ENCODE results near the gene KY.

The KY gene

DNA sequence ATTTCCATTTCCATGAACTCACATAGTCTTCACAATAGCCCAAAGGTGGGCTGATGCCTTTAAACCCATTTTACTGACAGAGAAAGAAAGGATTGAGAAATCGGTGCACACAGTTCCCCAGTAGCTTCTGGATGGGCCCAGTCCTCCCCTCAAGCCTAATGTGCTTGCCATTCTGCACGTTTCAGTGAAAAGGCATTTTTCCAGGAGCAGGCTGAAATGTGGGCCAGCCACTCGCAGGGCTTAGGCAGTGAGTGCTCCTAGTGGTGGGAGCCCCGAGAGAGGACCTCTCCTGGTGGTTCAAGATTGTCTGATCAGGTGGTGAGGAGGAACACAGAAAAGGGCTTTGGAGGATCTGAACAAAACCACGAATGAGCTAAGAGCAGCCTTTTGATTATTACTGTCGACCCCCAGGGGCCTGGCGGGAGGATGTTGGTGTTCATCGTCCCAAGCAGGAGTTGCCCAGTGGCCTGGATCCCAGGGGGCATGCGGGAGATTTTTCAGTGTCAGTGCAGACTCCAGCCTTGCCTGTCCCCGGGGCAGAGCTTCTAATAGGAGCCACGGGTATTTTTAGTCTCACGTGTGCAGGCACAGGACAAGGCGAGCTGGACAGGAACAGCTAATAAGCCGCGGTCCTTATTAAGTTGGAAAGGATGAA is 8.7 kb upstream of the KY start:
- TF ChIP-seq TAF1 (IDR thresholded peaks at IDR 0.05; ENCODE audit: low read depth) (no peak), EP300 (IDR thresholded peaks at IDR 0.05; ENCODE audit: borderline replicate concordance) (no peak), TEAD4 (IDR thresholded peaks at IDR 0.05) (no peak)
- TF ChIP-seq, protein P1, sequence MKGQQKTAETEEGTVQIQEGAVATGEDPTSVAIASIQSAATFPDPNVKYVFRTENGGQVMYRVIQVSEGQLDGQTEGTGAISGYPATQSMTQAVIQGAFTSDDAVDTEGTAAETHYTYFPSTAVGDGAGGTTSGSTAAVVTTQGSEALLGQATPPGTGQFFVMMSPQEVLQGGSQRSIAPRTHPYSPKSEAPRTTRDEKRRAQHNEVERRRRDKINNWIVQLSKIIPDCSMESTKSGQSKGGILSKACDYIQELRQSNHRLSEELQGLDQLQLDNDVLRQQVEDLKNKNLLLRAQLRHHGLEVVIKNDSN (IDR thresholded peaks at IDR 0.05), result no peak

DNA sequence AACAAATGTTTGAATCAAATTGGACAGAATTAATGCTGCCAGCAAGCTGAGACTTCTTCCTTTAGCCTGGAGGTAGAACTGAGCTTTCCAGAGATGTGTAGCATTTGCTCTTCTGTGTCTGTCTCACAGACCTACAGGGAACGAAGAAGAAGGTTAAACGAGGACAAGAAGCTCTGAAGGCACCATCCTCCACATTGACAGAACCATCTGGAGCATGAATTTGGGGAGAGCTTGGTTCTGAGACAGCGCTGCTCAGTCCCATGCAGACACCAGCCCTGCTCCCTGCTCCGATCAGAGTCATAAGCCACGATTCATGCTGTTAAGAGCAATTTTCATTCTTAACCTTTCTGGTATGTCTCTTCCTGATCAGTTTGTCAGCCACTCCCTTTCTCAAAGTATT is 7.7 kb upstream of the KY start:
- TF ChIP-seq TCF12 (IDR thresholded peaks at IDR 0.05; ENCODE audit: low read depth), result no peak
- no peak for TF ChIP-seq TAF1 (IDR thresholded peaks at IDR 0.05; ENCODE audit: low read depth)
- no peak for TF ChIP-seq EGR1 (IDR thresholded peaks at IDR 0.05)
- no peak for TF ChIP-seq CEBPB (IDR thresholded peaks at IDR 0.05)
- TF ChIP-seq YY1 (IDR thresholded peaks at IDR 0.05; ENCODE audit: low read depth), result no peak
- no peak for TF ChIP-seq RAD21 (IDR thresholded peaks at IDR 0.05; ENCODE audit: low read depth)
- TF ChIP-seq, protein P1 (IDR thresholded peaks at IDR 0.05), result no peak

DNA sequence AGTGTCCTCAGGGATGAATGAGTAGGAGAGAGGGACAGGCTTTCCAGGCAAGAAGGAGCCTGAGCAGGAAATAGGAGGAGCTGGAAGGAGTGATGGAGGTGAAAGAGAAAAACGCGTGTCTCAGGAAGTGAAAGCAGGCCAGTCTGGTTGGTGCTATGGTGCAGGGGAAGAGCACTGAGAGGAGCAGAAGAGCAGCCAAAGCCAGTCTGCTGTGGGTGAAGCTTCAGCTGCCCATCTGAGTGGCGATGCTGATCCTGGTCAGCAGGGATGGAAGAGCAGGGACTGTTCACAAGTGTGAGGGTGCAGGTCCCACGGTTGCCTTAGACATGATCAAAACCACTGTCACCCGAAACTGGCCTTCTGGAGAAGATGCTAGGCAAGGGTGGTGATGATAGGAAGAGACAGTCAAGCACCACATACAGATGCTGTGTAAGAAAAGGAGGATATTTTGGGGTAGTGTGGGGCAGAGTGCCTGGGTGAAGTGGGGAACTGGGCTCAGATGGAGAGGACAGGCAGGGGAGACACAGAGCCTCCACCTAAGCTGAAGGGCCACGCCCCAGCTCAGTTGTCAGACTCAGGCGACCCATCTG is 5.5 kb upstream of the KY start:
- no peak for TF ChIP-seq FOXM1 (IDR thresholded peaks at IDR 0.05; ENCODE audit: borderline replicate concordance, low read depth)
- no peak for TF ChIP-seq YY1 (IDR thresholded peaks at IDR 0.05; ENCODE audit: low read depth)
- no peak for TF ChIP-seq TCF12 (IDR thresholded peaks at IDR 0.05; ENCODE audit: low read depth)

DNA sequence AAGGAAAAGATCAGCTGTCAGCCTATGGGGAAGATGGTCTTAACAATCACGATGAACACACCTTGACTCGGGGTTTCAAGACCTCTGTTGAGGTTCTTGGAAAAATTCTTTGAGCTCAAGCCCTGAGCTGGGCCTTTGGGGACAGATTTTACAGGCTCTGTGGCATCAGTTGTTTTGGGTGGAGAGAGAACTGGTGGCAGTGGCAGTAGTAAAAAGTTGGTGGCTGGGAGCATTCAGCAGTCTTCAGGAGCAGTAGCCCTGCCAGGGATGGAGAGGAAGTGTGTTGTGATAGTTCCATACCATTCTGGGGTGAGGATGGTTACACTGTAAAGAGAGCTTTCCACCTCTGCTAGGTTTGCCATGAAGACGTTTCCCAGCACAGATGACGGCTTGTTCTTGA is 4.9 kb upstream of the KY start:
- TF ChIP-seq, protein P1 (IDR thresholded peaks at IDR 0.05), result no peak
- TF ChIP-seq FOXM1 (IDR thresholded peaks at IDR 0.05; ENCODE audit: borderline replicate concordance, low read depth) (no peak), TEAD4 (IDR thresholded peaks at IDR 0.05) (no peak), CREB1 (IDR thresholded peaks at IDR 0.05; ENCODE audit: low read depth) (no peak), CEBPB (IDR thresholded peaks at IDR 0.05) (no peak), RAD21 (IDR thresholded peaks at IDR 0.05; ENCODE audit: low read depth) (no peak)
- TF ChIP-seq, protein P2, sequence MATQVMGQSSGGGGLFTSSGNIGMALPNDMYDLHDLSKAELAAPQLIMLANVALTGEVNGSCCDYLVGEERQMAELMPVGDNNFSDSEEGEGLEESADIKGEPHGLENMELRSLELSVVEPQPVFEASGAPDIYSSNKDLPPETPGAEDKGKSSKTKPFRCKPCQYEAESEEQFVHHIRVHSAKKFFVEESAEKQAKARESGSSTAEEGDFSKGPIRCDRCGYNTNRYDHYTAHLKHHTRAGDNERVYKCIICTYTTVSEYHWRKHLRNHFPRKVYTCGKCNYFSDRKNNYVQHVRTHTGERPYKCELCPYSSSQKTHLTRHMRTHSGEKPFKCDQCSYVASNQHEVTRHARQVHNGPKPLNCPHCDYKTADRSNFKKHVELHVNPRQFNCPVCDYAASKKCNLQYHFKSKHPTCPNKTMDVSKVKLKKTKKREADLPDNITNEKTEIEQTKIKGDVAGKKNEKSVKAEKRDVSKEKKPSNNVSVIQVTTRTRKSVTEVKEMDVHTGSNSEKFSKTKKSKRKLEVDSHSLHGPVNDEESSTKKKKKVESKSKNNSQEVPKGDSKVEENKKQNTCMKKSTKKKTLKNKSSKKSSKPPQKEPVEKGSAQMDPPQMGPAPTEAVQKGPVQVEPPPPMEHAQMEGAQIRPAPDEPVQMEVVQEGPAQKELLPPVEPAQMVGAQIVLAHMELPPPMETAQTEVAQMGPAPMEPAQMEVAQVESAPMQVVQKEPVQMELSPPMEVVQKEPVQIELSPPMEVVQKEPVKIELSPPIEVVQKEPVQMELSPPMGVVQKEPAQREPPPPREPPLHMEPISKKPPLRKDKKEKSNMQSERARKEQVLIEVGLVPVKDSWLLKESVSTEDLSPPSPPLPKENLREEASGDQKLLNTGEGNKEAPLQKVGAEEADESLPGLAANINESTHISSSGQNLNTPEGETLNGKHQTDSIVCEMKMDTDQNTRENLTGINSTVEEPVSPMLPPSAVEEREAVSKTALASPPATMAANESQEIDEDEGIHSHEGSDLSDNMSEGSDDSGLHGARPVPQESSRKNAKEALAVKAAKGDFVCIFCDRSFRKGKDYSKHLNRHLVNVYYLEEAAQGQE (IDR thresholded peaks at IDR 0.05; ENCODE audit: low read depth), result no peak

DNA sequence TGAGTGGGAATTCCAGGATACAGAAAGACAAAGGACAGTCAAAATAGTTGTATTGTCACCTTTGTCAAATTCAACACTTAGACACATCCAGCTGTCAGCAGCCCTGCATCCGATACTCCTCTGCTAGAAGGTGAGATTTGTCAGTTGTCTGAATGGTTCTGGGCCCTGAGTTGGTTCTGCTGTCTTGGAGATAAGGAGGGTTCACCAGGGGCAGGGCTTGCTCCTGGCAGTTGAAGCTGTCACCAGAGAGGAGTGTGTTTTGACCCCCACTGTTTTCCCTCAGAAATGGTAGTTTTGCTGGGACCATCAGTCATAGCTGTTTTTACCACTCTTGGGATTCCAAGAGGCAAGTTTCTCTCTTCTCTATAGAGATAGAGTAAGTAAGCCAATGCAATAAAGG is 3.2 kb upstream of the KY start:
- no peak for TF ChIP-seq EGR1 (IDR thresholded peaks at IDR 0.05)
- TF ChIP-seq, protein P2 (IDR thresholded peaks at IDR 0.05; ENCODE audit: low read depth), result no peak
- no peak for TF ChIP-seq FOXM1 (IDR thresholded peaks at IDR 0.05; ENCODE audit: borderline replicate concordance, low read depth)
- TF ChIP-seq YY1 (IDR thresholded peaks at IDR 0.05; ENCODE audit: low read depth), result no peak
- TF ChIP-seq CEBPB (IDR thresholded peaks at IDR 0.05), result no peak
- no peak for TF ChIP-seq TAF1 (IDR thresholded peaks at IDR 0.05; ENCODE audit: low read depth)
- no peak for TF ChIP-seq EP300 (IDR thresholded peaks at IDR 0.05; ENCODE audit: borderline replicate concordance)
- TF ChIP-seq, protein P3, sequence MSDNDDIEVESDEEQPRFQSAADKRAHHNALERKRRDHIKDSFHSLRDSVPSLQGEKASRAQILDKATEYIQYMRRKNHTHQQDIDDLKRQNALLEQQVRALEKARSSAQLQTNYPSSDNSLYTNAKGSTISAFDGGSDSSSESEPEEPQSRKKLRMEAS (IDR thresholded peaks at IDR 0.05), result no peak
- TF ChIP-seq CREB1 (IDR thresholded peaks at IDR 0.05; ENCODE audit: low read depth), result no peak
- no peak for TF ChIP-seq ZBTB7A (IDR thresholded peaks at IDR 0.05; ENCODE audit: low read depth)

DNA sequence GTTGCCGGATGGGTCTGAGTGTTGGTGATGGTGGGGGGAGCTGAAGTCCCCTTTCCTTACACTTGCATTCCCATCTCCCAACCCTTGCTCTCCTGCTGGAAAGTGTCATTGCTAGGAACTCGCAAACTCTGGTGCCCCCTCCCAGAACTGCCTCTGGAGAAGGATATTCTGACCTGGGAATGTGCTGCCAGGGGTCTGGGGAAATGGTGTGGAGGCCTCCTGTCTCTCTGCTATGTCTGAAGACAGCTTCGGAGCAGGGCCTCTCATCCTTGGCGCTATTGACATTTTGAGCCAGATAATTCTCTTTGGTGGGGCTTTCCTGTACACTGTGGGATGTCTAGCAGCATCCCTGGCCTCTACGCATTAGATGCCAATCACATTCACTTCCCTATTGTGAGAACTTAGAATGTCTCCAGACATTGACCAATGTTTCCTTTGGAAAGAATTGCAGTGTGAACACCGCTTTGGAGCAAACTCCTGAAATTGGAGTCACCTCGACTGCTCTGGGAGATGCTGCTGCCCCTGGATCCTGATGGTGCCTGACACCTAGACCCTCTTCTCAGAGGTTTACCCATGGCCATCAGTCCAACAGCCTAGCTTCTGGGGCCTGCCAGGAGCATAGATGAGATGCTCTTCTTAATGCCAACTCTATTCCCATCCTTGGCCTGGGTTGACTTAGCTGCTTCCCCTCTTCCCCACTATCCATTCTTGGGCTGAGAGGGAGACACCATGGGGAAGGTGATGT is 2.2 kb upstream of the KY start:
- TF ChIP-seq RAD21 (IDR thresholded peaks at IDR 0.05; ENCODE audit: low read depth), result no peak
- TF ChIP-seq, protein P2 (IDR thresholded peaks at IDR 0.05; ENCODE audit: low read depth), result no peak
- no peak for TF ChIP-seq TCF12 (IDR thresholded peaks at IDR 0.05; ENCODE audit: low read depth)
- no peak for TF ChIP-seq EGR1 (IDR thresholded peaks at IDR 0.05)
- no peak for TF ChIP-seq TEAD4 (IDR thresholded peaks at IDR 0.05)
- TF ChIP-seq ZBTB7A (IDR thresholded peaks at IDR 0.05; ENCODE audit: low read depth), result no peak
- TF ChIP-seq, protein P1 (IDR thresholded peaks at IDR 0.05), result no peak
- no peak for TF ChIP-seq CREB1 (IDR thresholded peaks at IDR 0.05; ENCODE audit: low read depth)
- no peak for TF ChIP-seq FOXM1 (IDR thresholded peaks at IDR 0.05; ENCODE audit: borderline replicate concordance, low read depth)
- no peak for TF ChIP-seq CEBPB (IDR thresholded peaks at IDR 0.05)
- TF ChIP-seq YY1 (IDR thresholded peaks at IDR 0.05; ENCODE audit: low read depth), result no peak
- TF ChIP-seq, protein P3 (IDR thresholded peaks at IDR 0.05), result no peak
- TF ChIP-seq NFIC (IDR thresholded peaks at IDR 0.05), result no peak
- TF ChIP-seq EP300 (IDR thresholded peaks at IDR 0.05; ENCODE audit: borderline replicate concordance), result no peak
- no peak for TF ChIP-seq TAF1 (IDR thresholded peaks at IDR 0.05; ENCODE audit: low read depth)

Measured in Ishikawa (cell line).